Liver (tissue), 9 donors: ENCODE results near the gene AP2A2. TPM values are rescaled to one million over a fixed set of nuclear protein-coding genes. Genes with fewer than 3 reads are reported as not detected.

Experiments used
- DNase-seq: peaks from one replicate; pipeline ENCODE4 v3.0.0-alpha.2; 2017; ENCODE audit warnings: low spot score
- H3K27ac ChIP-seq, 2 donors: one replicate each; pipeline ENCODE4 v1.7.0; 2013; ENCODE audit warnings: inconsistent platforms in 2 of 2, low read length in 2 of 2, control low read depth in 1 of 2, low read depth in 1 of 2, mild to moderate bottlenecking in 1 of 2
- H3K27me3 ChIP-seq, 4 donors: one replicate each; pipeline versions ENCODE4 v1.6.1 to v1.7.0; 2013; ENCODE audit warnings: low read length in 3 of 4, inconsistent platforms in 1 of 4, mild to moderate bottlenecking in 1 of 4, moderate library complexity in 1 of 4; ENCODE audit not compliant: control insufficient read depth in 4 of 4, insufficient read depth in 4 of 4
- H3K36me3 ChIP-seq, 4 donors: one replicate each; pipeline versions ENCODE4 v1.6.1 to v1.7.0; 2013; ENCODE audit warnings: low read length in 3 of 4, mild to moderate bottlenecking in 3 of 4, low read depth in 1 of 4, moderate library complexity in 1 of 4; ENCODE audit not compliant: control insufficient read depth in 4 of 4, insufficient read depth in 3 of 4
- H3K4me1 ChIP-seq, 4 donors: one replicate each; pipeline versions ENCODE4 v1.6.1 to v1.7.0; 2013; ENCODE audit warnings: low read length in 3 of 4, mild to moderate bottlenecking in 3 of 4, moderate library complexity in 1 of 4; ENCODE audit not compliant: control insufficient read depth in 4 of 4, insufficient read depth in 4 of 4
- H3K4me3 ChIP-seq, 3 donors: one replicate each; pipeline versions ENCODE4 v1.6.1 to v1.7.0; 2013; ENCODE audit warnings: low read length in 3 of 3, control low read depth in 1 of 3, low read depth in 1 of 3, mild to moderate bottlenecking in 1 of 3
- H3K9ac ChIP-seq, 2 donors: one replicate each; pipeline ENCODE4 v1.7.0; 2013; ENCODE audit warnings: low read length in 2 of 2, mild to moderate bottlenecking in 2 of 2, moderate library complexity in 2 of 2, control low read depth in 1 of 2, low read depth in 1 of 2
- H3K9me3 ChIP-seq, 4 donors: one replicate each; pipeline versions ENCODE4 v1.6.1 to v1.7.0; 2013; ENCODE audit warnings: low read length in 3 of 4; ENCODE audit not compliant: control insufficient read depth in 4 of 4
- ATF3 ChIP-seq: IDR thresholded peaks from 2 replicates; pipeline ENCODE4 v1.6.1; 2016; ENCODE audit warnings: antibody characterized with exemption
- CTCF ChIP-seq: fragments of 150-350 bp; IDR thresholded peaks from 2 replicates; pipeline ENCODE4 v1.5.1; 2017; ENCODE audit warnings: improper control_type of control experiment, low read depth, low read length; ENCODE audit not compliant: missing input control
- EGR1 ChIP-seq, 2 donors: IDR thresholded peaks; 2 replicates each; pipeline ENCODE4 v1.6.1; 2016 to 2018; ENCODE audit warnings: antibody characterized with exemption in 2 of 2, low read depth in 2 of 2
- FOXA1 ChIP-seq: IDR thresholded peaks from 2 replicates; pipeline ENCODE4 v1.6.1; 2016; ENCODE audit warnings: antibody characterized with exemption
- FOXA2 ChIP-seq: IDR thresholded peaks from 2 replicates; pipeline ENCODE4 v1.6.1; 2016; ENCODE audit warnings: antibody characterized with exemption
- GABPA ChIP-seq, 2 donors: IDR thresholded peaks in 1 of 2; conservative IDR thresholded peaks in 1 of 2; 2 replicates each; pipeline ENCODE4 v1.6.1; 2016; ENCODE audit warnings: antibody characterized with exemption in 2 of 2, mild to moderate bottlenecking in 1 of 2, moderate library complexity in 1 of 2
- HNF4A ChIP-seq, 2 donors: conservative IDR thresholded peaks; 2 replicates each; pipeline ENCODE4 v1.6.1; 2016; ENCODE audit warnings: antibody characterized with exemption in 2 of 2, mild to moderate bottlenecking in 2 of 2
- HNF4G ChIP-seq: IDR thresholded peaks from 2 replicates; pipeline ENCODE4 v1.6.1; 2016; ENCODE audit warnings: antibody characterized with exemption
- JUND ChIP-seq, 2 donors: IDR thresholded peaks; 2 replicates each; pipeline ENCODE4 v1.6.1; 2016; ENCODE audit warnings: antibody characterized with exemption in 2 of 2
- MAX ChIP-seq: IDR thresholded peaks from 2 replicates; pipeline ENCODE4 v1.6.1; 2016; ENCODE audit warnings: antibody characterized with exemption
- NR2F2 ChIP-seq: IDR thresholded peaks from 2 replicates; pipeline ENCODE4 v1.6.1; 2016; ENCODE audit warnings: antibody characterized with exemption
- RAD21 ChIP-seq, 2 donors: IDR thresholded peaks; 2 replicates each; pipeline ENCODE4 v1.6.1; 2016; ENCODE audit warnings: antibody characterized with exemption in 2 of 2, mild to moderate bottlenecking in 2 of 2
- REST ChIP-seq: IDR thresholded peaks from 2 replicates; pipeline ENCODE4 v1.6.1; 2016; ENCODE audit warnings: antibody characterized with exemption, mild to moderate bottlenecking
- RXRA ChIP-seq, 2 donors: IDR thresholded peaks; 2 replicates each; pipeline ENCODE4 v1.6.1; 2017 to 2018; ENCODE audit warnings: antibody characterized with exemption in 2 of 2, mild to moderate bottlenecking in 1 of 2
- SP1 ChIP-seq: IDR thresholded peaks from 2 replicates; pipeline ENCODE4 v1.6.1; 2018; ENCODE audit warnings: antibody characterized with exemption, mild to moderate bottlenecking
- TAF1 ChIP-seq: conservative IDR thresholded peaks from 2 replicates; pipeline ENCODE4 v1.6.1; 2016; ENCODE audit warnings: antibody characterized with exemption, mild to moderate bottlenecking
- YY1 ChIP-seq: IDR thresholded peaks from 2 replicates; pipeline ENCODE4 v1.6.1; 2016; ENCODE audit warnings: antibody characterized with exemption, mild to moderate bottlenecking
- ZBTB33 ChIP-seq: IDR thresholded peaks from 2 replicates; pipeline ENCODE4 v1.6.1; 2016; ENCODE audit warnings: antibody characterized with exemption
- WGBS: extraction: QIAGEN DNeasy Blood & Tissue Kit; methylation state at CpG from one replicate; pipeline ENCODE4 v1.1.7; 2013; 5-methylcytosine and 5-hydroxymethylcytosine counted together
- polyA plus RNA-seq, 2 donors: library from polyadenylated mRNA; stranded (reverse) in 1 of 2; unstranded in 1 of 2; fragments of 200-250 nt in 1 of 2; fragments of >200 nt in 1 of 2; fragmentation: Nextera tagmentation in 1 of 2; extraction: Ambion mirVana in 1 of 2; gene quantifications; one replicate each; pipeline versions ENCODE4 v1.2.1 to v1.2.3, GENCODE V29; 2013 to 2015
- total RNA-seq, 2 donors: library from RNA; depleted of rRNA; stranded (reverse); fragments of >200 nt; gene quantifications; one replicate each; pipeline ENCODE4 v1.2.3, GENCODE V29; 2014
- donor health status: healthy.
- donor health status: healthy.
- donor health status: healthy.
- donor health status: healthy.
- donor health status: healthy.

The AP2A2 gene
- total and polyA plus RNA-seq, 4 donors, result 20.5 to 39.7 (median 23.8) TPM

GRCh38 chr11:1055990-1056771 lies 130.5 kb downstream of the AP2A2 start:
- Histone ChIP-seq H3K4me1 (no peaks in the 10 kb centered on the region), H3K9me3 (no peaks in the 10 kb centered on the region), H3K36me3 (no peaks in the 10 kb centered on the region), H3K9ac (no peak overlapping the region), H3K27me3 (peaks cover 0 to 5% (median 0%) of the 10 kb centered on the region in 4 donors), H3K27ac (no peak overlapping the region), H3K4me3 (no peak overlapping the region)
- TF ChIP-seq HNF4A (conservative IDR thresholded peaks at IDR 0.05), result no peak
- TF ChIP-seq TAF1, result no peak
- no peak for TF ChIP-seq HNF4G
- no peak for TF ChIP-seq JUND (IDR thresholded peaks at IDR 0.05)
- no peak for TF ChIP-seq REST
- DNase-seq, result no peak
- 80% methylated on average over 46 of the region's 46 CpGs for WGBS

GRCh38 chr11:1057806-1058205 lies 132.1 kb downstream of the AP2A2 start:
- Histone ChIP-seq H3K36me3 (no peaks in the 10 kb centered on the region), H3K9me3 (peaks cover 2 to 3% (median 2%) of the 10 kb centered on the region in 4 donors), H3K27ac (no peak overlapping the region), H3K4me3 (no peak overlapping the region), H3K4me1 (no peaks in the 10 kb centered on the region), H3K27me3 (no peaks in the 10 kb centered on the region), H3K9ac (no peak overlapping the region)
- WGBS, result 88% methylated on average over 16 of the region's 16 CpGs
- no peak for DNase-seq
- TF ChIP-seq SP1, result no peak
- no peak for TF ChIP-seq HNF4A (conservative IDR thresholded peaks at IDR 0.05)
- no peak for TF ChIP-seq FOXA2

- no peak overlapping the region for H3K9ac ChIP-seq
- DNase-seq, result no peak
- no peak overlapping the region for H3K4me3 ChIP-seq
- H3K36me3 ChIP-seq, result no peaks in the 10 kb centered on the region
- H3K9me3 ChIP-seq, result peaks cover 2 to 3% (median 2%) of the 10 kb centered on the region in 4 donors
- no peaks in the 10 kb centered on the region for H3K4me1 ChIP-seq
- no peaks in the 10 kb centered on the region for H3K27me3 ChIP-seq
- 68% methylated on average over 15 of the region's 15 CpGs for WGBS
- no peak for TF ChIP-seq GABPA (IDR thresholded peaks at IDR 0.05 in 1 of 2, conservative IDR thresholded peaks at IDR 0.05 in 1 of 2)
- no peak for TF ChIP-seq RXRA (IDR thresholded peaks at IDR 0.05)
- TF ChIP-seq RAD21 (IDR thresholded peaks at IDR 0.05), result no peak
- TF ChIP-seq ZBTB33, result no peak
- no peak for TF ChIP-seq FOXA2
- no peak for TF ChIP-seq JUND (IDR thresholded peaks at IDR 0.05)
- TF ChIP-seq HNF4A (conservative IDR thresholded peaks at IDR 0.05), result no peak
- no peak for TF ChIP-seq NR2F2
- no peak for TF ChIP-seq HNF4G
- TF ChIP-seq CTCF, result no peak
- TF ChIP-seq TAF1, result no peak
- no peak for TF ChIP-seq FOXA1
- TF ChIP-seq EGR1 (IDR thresholded peaks at IDR 0.05; ENCODE audit: low read depth in 2 of 2), result no peak
- TF ChIP-seq YY1, result no peak
- TF ChIP-seq SP1, result no peak
- TF ChIP-seq MAX, result no peak
- TF ChIP-seq ATF3, result no peak
- no peak overlapping the region for H3K27ac ChIP-seq
Observed at GRCh38 chr11:1059759-1060158, 134.1 kb downstream of the AP2A2 start.
